KMS-11 (cell line): ENCODE data around the gene PARVB.

ENCODE experiments used
- H2AFZ ChIP-seq: fragments of 200-600 bp; sonication (generic); 2 replicates; pipeline ENCODE4 v1.6.1; 2016; ENCODE audit warnings: antibody characterized with exemption, mixed run types, low read depth
- H3K27ac ChIP-seq: fragments of 200-600 bp; sonication (generic); 2 replicates; pipeline ENCODE4 v1.6.1; 2016; ENCODE audit warnings: mild to moderate bottlenecking, mixed run types
- H3K27me3 ChIP-seq: fragments of 200-600 bp; sonication (generic); 2 replicates; pipeline ENCODE4 v1.6.1; 2017; ENCODE audit warnings: mild to moderate bottlenecking, low read depth, mixed run types, moderate library complexity; ENCODE audit not compliant: insufficient read depth
- H3K36me3 ChIP-seq: fragments of 200-600 bp; sonication (generic); 2 replicates; pipeline ENCODE4 v1.6.1; 2017; ENCODE audit warnings: mild to moderate bottlenecking, mixed run types; ENCODE audit not compliant: insufficient read depth
- H3K4me1 ChIP-seq: fragments of 200-600 bp; sonication (generic); 2 replicates; pipeline ENCODE4 v1.6.1; 2016; ENCODE audit warnings: mild to moderate bottlenecking, low read depth, mixed run types; ENCODE audit not compliant: poor library complexity, severe bottlenecking
- H3K4me2 ChIP-seq: fragments of 200-600 bp; sonication (generic); 2 replicates; pipeline ENCODE4 v1.7.0; 2016; ENCODE audit warnings: mild to moderate bottlenecking, mixed run types
- H3K4me3 ChIP-seq: fragments of 200-600 bp; sonication (generic); IDR thresholded peaks from 2 replicates; pipeline ENCODE4 v1.6.1; 2017; ENCODE audit warnings: low read depth, low read length, mixed read lengths; ENCODE audit not compliant: insufficient read depth
- H3K79me2 ChIP-seq: fragments of 200-600 bp; sonication (generic); 2 replicates; pipeline ENCODE4 v1.6.1; 2016; ENCODE audit warnings: low read depth, mixed run types; ENCODE audit not compliant: insufficient read depth
- H3K9ac ChIP-seq: fragments of 200-600 bp; sonication (generic); 2 replicates; pipeline ENCODE4 v1.6.1; 2016; ENCODE audit warnings: mild to moderate bottlenecking, mixed run types
- H4K20me1 ChIP-seq: fragments of 200-600 bp; sonication (generic); 2 replicates; pipeline ENCODE4 v1.6.1; 2016; ENCODE audit warnings: mild to moderate bottlenecking, mixed run types; ENCODE audit not compliant: insufficient read depth
- CTCF ChIP-seq: fragments of 200-600 bp; sonication (generic); conservative IDR thresholded peaks from 2 replicates; pipeline ENCODE4 v1.6.1; 2017; ENCODE audit warnings: low read depth, mild to moderate bottlenecking, antibody characterized with exemption, low read length, moderate library complexity, mixed read lengths

The PARVB gene

GRCh38 chr22:44136112-44136511, 112.0 kb downstream of the PARVB start:
- H3K36me3 ChIP-seq, result no peaks in the 10 kb centered on the region
- H2AFZ ChIP-seq, result no peak overlapping the region
- peaks cover 13% of the 10 kb centered on the region for H3K4me1 ChIP-seq
- no peak for TF ChIP-seq CTCF
- H3K27me3 ChIP-seq, result no peaks in the 10 kb centered on the region
- H3K79me2 ChIP-seq, result no peaks in the 10 kb centered on the region
- H3K27ac ChIP-seq, result no peak overlapping the region
- H3K9ac ChIP-seq, result no peak overlapping the region
- no peak overlapping the region for H3K4me2 ChIP-seq
- no peak overlapping the region for H3K4me3 ChIP-seq
- no peaks in the 10 kb centered on the region for H4K20me1 ChIP-seq

GRCh38 chr22:44136786-44137185, 112.7 kb downstream of the PARVB start:
- H3K27ac ChIP-seq, result no peak overlapping the region
- no peak overlapping the region for H3K9ac ChIP-seq
- no peak overlapping the region; the same call in 1 of the 2 replicates for H3K4me2 ChIP-seq
- H3K4me1 ChIP-seq, result peaks cover 13% of the 10 kb centered on the region
- H3K4me3 ChIP-seq, result no peak overlapping the region
- H3K27me3 ChIP-seq, result no peaks in the 10 kb centered on the region
- no peaks in the 10 kb centered on the region for H3K36me3 ChIP-seq
- H3K79me2 ChIP-seq, result no peaks in the 10 kb centered on the region
- no peaks in the 10 kb centered on the region for H4K20me1 ChIP-seq
- TF ChIP-seq CTCF, result no peak
- no peak overlapping the region for H2AFZ ChIP-seq

- no peak overlapping the region for H3K27ac ChIP-seq
- no peaks in the 10 kb centered on the region for H3K36me3 ChIP-seq
- H3K4me2 ChIP-seq, result no peak overlapping the region
- no peak overlapping the region for H3K4me3 ChIP-seq
- no peak overlapping the region for H2AFZ ChIP-seq
- no peaks in the 10 kb centered on the region for H4K20me1 ChIP-seq
- peaks cover 13% of the 10 kb centered on the region for H3K4me1 ChIP-seq
- no peaks in the 10 kb centered on the region for H3K27me3 ChIP-seq
- no peak for TF ChIP-seq CTCF
- no peaks in the 10 kb centered on the region for H3K79me2 ChIP-seq
- no peak overlapping the region for H3K9ac ChIP-seq
Measured at GRCh38 chr22:44137415-44137814, 113.3 kb downstream of the PARVB start.

- Histone ChIP-seq H3K4me3 (no peak overlapping the region), H4K20me1 (no peaks in the 10 kb centered on the region), H3K27ac (no peak overlapping the region), H2AFZ (no peak overlapping the region), H3K36me3 (no peaks in the 10 kb centered on the region), H3K9ac (no peak overlapping the region), H3K4me2 (no peak overlapping the region), H3K27me3 (no peaks in the 10 kb centered on the region), H3K79me2 (no peaks in the 10 kb centered on the region), H3K4me1 (peaks cover 13% of the 10 kb centered on the region)
- no peak for TF ChIP-seq CTCF
Measured at GRCh38 chr22:44139773-44140172, 115.7 kb downstream of the PARVB start.
